NCI-H128 (cell line): ENCODE data around the gene FLACC1.
"Not testable (repeated sequence)": the region's sequence is repeated elsewhere in the genome, so short reads cannot be mapped to it uniquely, and the experiment has no call there.

Experiments
- DNase-seq: peaks from one replicate; lab custom pipeline; 2025; ENCODE audit not compliant: unreplicated experiment; lab: John Stamatoyannopoulos, UW

Gene FLACC1

GRCh38 chr2:201357221-201357620, at the start of gene FLACC1:
Gene FLACC1 (minus strand): TSS chr2:201357345. CDS start chr2:201351404, 5,941 bp downstream.
- DNase-seq, result no peak

GRCh38 chr2:201406077-201406662, 49.0 kb upstream of the FLACC1 start:
- no peak for DNase-seq

GRCh38 chr2:201404699-201405280, 47.6 kb upstream of the FLACC1 start:
- no peak for DNase-seq

GRCh38 chr2:201403880-201404279, 46.7 kb upstream of the FLACC1 start:
- DNase-seq, result no peak

GRCh38 chr2:201402651-201403562, 45.8 kb upstream of the FLACC1 start:
- no peak for DNase-seq

GRCh38 chr2:201401815-201402214, 44.7 kb upstream of the FLACC1 start:
- DNase-seq, result no peak

GRCh38 chr2:201396595-201396994, 39.5 kb upstream of the FLACC1 start:
- no peak for DNase-seq

- DNase-seq, result no peak
Observed at GRCh38 chr2:201383136-201383535, 26.0 kb upstream of the FLACC1 start.

GRCh38 chr2:201378496-201379397, 21.6 kb upstream of the FLACC1 start:
- no peak for DNase-seq

- DNase-seq, result no peak
Observed at GRCh38 chr2:201377218-201377617, 20.1 kb upstream of the FLACC1 start.

- no peak for DNase-seq
Observed at GRCh38 chr2:201369775-201370174, 12.6 kb upstream of the FLACC1 start.

- not testable (repeated sequence) for DNase-seq
Observed at GRCh38 chr2:201369318-201369717, 12.2 kb upstream of the FLACC1 start.

GRCh38 chr2:201366146-201366545, 9.0 kb upstream of the FLACC1 start:
- DNase-seq, result no peak

- no peak for DNase-seq
Observed at GRCh38 chr2:201363857-201364560, 6.9 kb upstream of the FLACC1 start.

GRCh38 chr2:201362396-201362795, 5.3 kb upstream of the FLACC1 start:
- no peak for DNase-seq

- DNase-seq, result no peak
Observed at GRCh38 chr2:201361078-201361733, 4.1 kb upstream of the FLACC1 start.

- DNase-seq, result no peak
Observed at GRCh38 chr2:201360256-201360655, 3.1 kb upstream of the FLACC1 start.

GRCh38 chr2:201358684-201359083, 1.5 kb upstream of the FLACC1 start:
- DNase-seq, result no peak

GRCh38 chr2:201353116-201353515, 4.0 kb downstream of the FLACC1 start:
- no peak for DNase-seq

GRCh38 chr2:201350879-201351278, 6.3 kb downstream of the FLACC1 start:
- no peak for DNase-seq
